ENCODE measurements around the gene CDHR4. TPM values are rescaled to one million over a fixed set of nuclear protein-coding genes. Genes with fewer than 3 reads are reported as not detected.

CDHR4 gene
- total and polyA plus RNA-seq, 9 of the 15 experiments (the other 6 are each of a cell fraction or from before 2014, with no cell fraction given), result 0.21 TPM; not detected in 8

DNA sequence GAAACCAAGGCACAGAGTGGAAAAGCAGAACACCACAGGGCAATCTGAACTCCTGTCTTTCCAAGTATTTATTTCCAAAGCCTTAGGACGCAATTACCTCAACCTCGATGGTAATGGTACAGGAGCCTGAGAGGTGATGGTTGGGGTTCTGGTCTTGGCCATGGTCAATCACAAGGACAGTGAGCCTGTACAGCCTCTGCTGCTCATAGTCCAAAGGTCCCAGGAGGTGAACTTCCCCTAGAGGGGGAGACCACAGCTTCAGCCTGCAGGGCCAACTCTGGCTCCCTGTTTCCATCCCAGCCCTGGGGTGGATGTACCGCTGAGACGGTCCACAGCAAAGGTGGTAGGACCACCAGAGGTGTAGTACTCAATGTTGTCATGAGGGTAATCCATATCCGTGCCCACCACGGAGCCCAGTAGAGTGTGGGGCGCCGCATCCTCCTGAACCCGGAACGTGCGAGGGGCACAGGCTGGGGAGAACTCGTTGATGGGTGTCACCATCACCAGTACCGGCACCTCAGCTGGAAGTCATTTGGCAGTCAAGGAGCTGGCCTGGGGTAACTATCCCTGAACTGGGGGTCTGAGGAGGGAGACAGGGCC is 6.1 kb downstream of the CDHR4 start:
- Histone ChIP-seq H3K9me3 (replicated peaks; ENCODE audit: control insufficient read depth, insufficient read depth, low read depth, low read length) (no peaks in the 10 kb centered on the region), H3K4me1 (replicated peaks in 1 of 2; ENCODE audit: control insufficient read depth in 2 of 2, insufficient read depth in 2 of 2, low read length in 2 of 2) (peaks cover 4 to 10% of the 10 kb centered on the region in 2 experiments; a peak in 3 of 5 replicates), H3K27me3 (ENCODE audit: control insufficient read depth in 2 of 2, insufficient read depth in 2 of 2, low read length in 2 of 2) (no peaks in the 10 kb centered on the region), H3K79me2 (ENCODE audit: control insufficient read depth, insufficient read depth, low read length) (no peaks in the 10 kb centered on the region), H3K36me3 (ENCODE audit: control insufficient read depth, insufficient read depth, low read length) (no peaks in the 10 kb centered on the region), H4K20me1 (replicated peaks; ENCODE audit: control insufficient read depth, insufficient read depth, low read length) (no peaks in the 10 kb centered on the region), H3K27ac (ENCODE audit: extremely low read depth, low read depth, low read length) (no peak overlapping the region), H3K9ac (ENCODE audit: insufficient read depth in 1 of 2, low read depth in 2 of 2, low read length in 2 of 2) (no peak overlapping the region; a peak in 2 of 4 replicates), H2AFZ (ENCODE audit: low read depth, low read length) (no peak overlapping the region), H3K9me1 (ENCODE audit: control insufficient read depth, insufficient read depth, low read length) (no peaks in the 10 kb centered on the region), H3K4me2 (ENCODE audit: insufficient read depth, low read length) (no peak overlapping the region), H3K4me3 (no peak overlapping the region)
- no peak for FAIRE-seq
- 59% methylated on average over 10 of the region's 13 CpGs for WGBS (ENCODE audit: insufficient coverage, low coverage, missing lambda C conversion rate)
- DNase-seq (ENCODE audit: extremely low read depth in 1 of 4, low spot score in 3 of 4), result no peak
- in situ Hi-C loops (cut with MboI) (no loop called here), intact Hi-C loops (cut with micrococcal nuclease) (no loop called here)
- no peak for ATAC-seq
- ChIA-PET POLR2A (interaction anchor here (0.6 kb wide), 1 partner anchor 1447 kb away, joined by 3 read pairs; no protein-coding TSS in a partner anchor), CTCF (ENCODE audit: low intra/inter-chr PET ratio) (no interaction called here)
- no TSS peak for BruUV-seq (replicated peaks)
- no peak for TF ChIP-seq STAT5B (CRISPR knock-in tag; IDR thresholded peaks at IDR 0.05)
- no peak for TF ChIP-seq RBBP5 (IDR thresholded peaks at IDR 0.05; ENCODE audit: borderline replicate concordance, insufficient read depth, low read length, poor library complexity, severe bottlenecking)
- TF ChIP-seq SMC3 (conservative IDR thresholded peaks at IDR 0.05; ENCODE audit: insufficient read depth, low read depth, low read length), result no peak
- TF ChIP-seq MBD2 (IDR thresholded peaks at IDR 0.05; ENCODE audit: borderline replicate concordance, low read depth), result no peak
- TF ChIP-seq ELF4 (CRISPR knock-in tag; IDR thresholded peaks at IDR 0.05), result no peak
- TF ChIP-seq ZNF253 (CRISPR knock-in tag; conservative IDR thresholded peaks at IDR 0.05), result no peak
- no peak for TF ChIP-seq ARNT (IDR thresholded peaks at IDR 0.05)
- no peak for TF ChIP-seq IRF2 (CRISPR knock-in tag; IDR thresholded peaks at IDR 0.05)
- no peak for TF ChIP-seq KLF1 (tag; IDR thresholded peaks at IDR 0.05)
- TF ChIP-seq SAFB (IDR thresholded peaks at IDR 0.05; ENCODE audit: borderline replicate concordance, low read depth, low read length), result no peak
- no peak for TF ChIP-seq CREB3L1 (IDR thresholded peaks at IDR 0.05; ENCODE audit: borderline replicate concordance, low read depth)
- no peak for TF ChIP-seq BRF2 (IDR thresholded peaks at IDR 0.05; ENCODE audit: borderline replicate concordance, insufficient read depth, insufficient read length)
- TF ChIP-seq CREB3 (tag; conservative IDR thresholded peaks at IDR 0.05; ENCODE audit: low read depth), result no peak
- TF ChIP-seq MYNN (IDR thresholded peaks at IDR 0.05), result no peak
- no peak for TF ChIP-seq MYNN (CRISPR knock-in tag; IDR thresholded peaks at IDR 0.05)
- TF ChIP-seq YY1 (IDR thresholded peaks at IDR 0.05; ENCODE audit: borderline replicate concordance in 1 of 3, control insufficient read depth in 1 of 3, extremely low read depth in 1 of 3, insufficient read depth in 3 of 3, insufficient read length in 1 of 3, insufficient replicate concordance in 2 of 3, low read depth in 1 of 3, low read length in 2 of 3), result no peak
